Spleen (tissue), 11 donors: Measurements from ENCODE around the gene NUPR1. TPM values are rescaled to one million over a fixed set of nuclear protein-coding genes. Genes with fewer than 3 reads are reported as not detected.

Source experiments
- DNase-seq: peaks from one replicate; pipeline ENCODE4 v3.0.0-alpha.2; 2020
- H3K27ac ChIP-seq, 8 donors: fragments of 200-600 bp; sonication (generic) in 7 of 8; 1 replicate in 4 of 8; 2 replicates in 4 of 8; pipeline versions ENCODE4 v1.5.0 to v1.8.0; 2016 to 2021; ENCODE audit warnings: inconsistent platforms in 4 of 8, mild to moderate bottlenecking in 4 of 8, moderate library complexity in 1 of 8
- H3K27me3 ChIP-seq, 7 donors: fragments of 200-600 bp; sonication (generic) in 6 of 7; replicated peaks in 1 of 7; 1 replicate in 4 of 7; 2 replicates in 3 of 7; pipeline versions ENCODE4 v1.5.0 to v1.8.0; 2016 to 2021; ENCODE audit warnings: inconsistent platforms in 3 of 7, mild to moderate bottlenecking in 1 of 7
- H3K36me3 ChIP-seq, 6 donors: fragments of 200-600 bp; sonication (generic) in 5 of 6; 1 replicate in 4 of 6; 2 replicates in 2 of 6; pipeline versions ENCODE4 v1.5.0 to v1.8.0; 2016 to 2021; ENCODE audit warnings: inconsistent platforms in 2 of 6
- H3K4me1 ChIP-seq, 6 donors: fragments of 200-600 bp; sonication (generic) in 5 of 6; 1 replicate in 3 of 6; 2 replicates in 3 of 6; pipeline versions ENCODE4 v1.5.0 to v1.8.0; 2016 to 2021; ENCODE audit warnings: inconsistent platforms in 3 of 6
- H3K4me3 ChIP-seq, 8 donors: fragments of 200-600 bp; sonication (generic) in 7 of 8; 1 replicate in 4 of 8; 2 replicates in 4 of 8; pipeline versions ENCODE4 v1.5.0 to v1.8.0; 2016 to 2021; ENCODE audit warnings: inconsistent platforms in 4 of 8, mild to moderate bottlenecking in 4 of 8, moderate library complexity in 2 of 8
- H3K9me3 ChIP-seq, 8 donors: fragments of 200-600 bp; sonication (generic) in 7 of 8; 1 replicate in 4 of 8; 2 replicates in 4 of 8; pipeline versions ENCODE4 v1.5.0 to v1.8.0; 2016 to 2021; ENCODE audit warnings: inconsistent platforms in 4 of 8
- POLR2A ChIP-seq, 3 donors: fragments of 450-650 bp; IDR thresholded peaks; one replicate each; pipeline ENCODE4 v1.5.1; 2017; ENCODE audit warnings: antibody characterized with exemption in 3 of 3, mild to moderate bottlenecking in 1 of 3
- POLR2AphosphoS5 ChIP-seq, 3 donors: sonication (generic); formaldehyde crosslinking; IDR thresholded peaks; one replicate each; pipeline ENCODE4 v1.5.1; 2017; ENCODE audit warnings: antibody characterized with exemption in 3 of 3
- WGBS, 5 donors: extraction: QIAGEN DNeasy Blood & Tissue Kit in 3 of 5; methylation state at CpG; one replicate each; pipeline versions ENCODE4 v1.1.5 to v1.1.7; 2013 to 2018; 5-methylcytosine and 5-hydroxymethylcytosine counted together
- intact Hi-C: fragments of 100-400 bp; cut with DNase I; formaldehyde crosslinking; loops from one replicate; pipeline ENCODE4 v1.15.0; 2023; ENCODE audit warnings: low total_unique reads
- polyA plus RNA-seq, 3 donors: library from polyadenylated mRNA; stranded (reverse); fragments of 200-250 nt; gene quantifications; one replicate each; pipeline ENCODE4 v1.2.1, GENCODE V29; 2013
- total RNA-seq, 7 donors: library from RNA; depleted of rRNA in 3 of 7; stranded (reverse); fragments of >200 nt in 3 of 7; fragmentation: NEBNext Ultra II Directional in 4 of 7; extraction: Animal tissue kit (Norgen Biotek cat#: 25700) in 4 of 7; gene quantifications; one replicate each; pipeline versions ENCODE4 v1.1.0 to v1.2.1, GENCODE V29; 2016 to 2021
- TF ChIP-seq, protein P1 (sequence below), 11 experiments: fragments of 200-600 bp in 7 of 11; fragments of 450-650 bp in 4 of 11; sonication (generic) in 4 of 11; IDR thresholded peaks in 8 of 11; conservative IDR thresholded peaks in 3 of 11; 1 replicate in 7 of 11; 2 replicates in 4 of 11; pipeline versions ENCODE4 v1.4.0 to v1.8.0; 2016 to 2021; ENCODE audit warnings: antibody characterized with exemption in 11 of 11, inconsistent platforms in 4 of 11, mild to moderate bottlenecking in 1 of 11
- donor health status: healthy with polysubstance abuse.
- donor health status: DM: no; HTN: no; CAD: no; lungs with moderate emphysema.
- donor health status: DM: no; HTN: no; CAD: no.
- donor health status: Bipolar disorder and iron deficiency.
- donor health status: healthy.
- donor health status: DM: no; HTN: no; CAD: no.
- donor health status: DM: yes; HTN: yes; CAD: no.

The NUPR1 gene
- total and polyA plus RNA-seq, 10 donors: 2.7 to 53.7 (median 17.0) TPM

DNA sequence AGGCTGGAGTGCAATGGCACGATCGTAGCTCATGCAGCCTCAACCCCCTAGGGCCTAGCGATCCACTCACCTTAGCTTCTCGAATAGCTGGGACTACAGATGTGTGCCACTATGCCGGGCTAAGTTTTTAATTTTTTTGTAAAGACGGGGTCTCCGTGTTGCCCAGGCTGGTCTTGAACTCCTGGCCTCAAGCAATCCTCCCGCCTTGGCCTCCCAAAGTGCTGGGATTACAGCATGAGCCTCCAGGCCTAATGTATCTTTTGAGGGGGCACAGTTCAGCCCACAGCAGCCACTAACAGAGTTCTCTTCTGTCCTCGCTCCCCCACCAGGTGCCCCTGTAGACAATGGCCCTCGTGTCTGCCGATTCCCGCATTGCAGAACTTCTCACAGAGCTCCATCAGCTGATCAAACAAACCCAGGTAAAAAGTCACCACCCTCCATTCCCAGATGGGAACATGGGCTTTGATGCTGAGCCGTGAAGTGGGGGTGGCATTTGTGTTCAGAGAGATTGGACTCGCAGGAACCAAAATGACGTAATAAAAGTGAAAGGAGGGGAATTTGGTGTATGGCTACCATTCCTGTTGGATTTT, 42.0 kb upstream of the NUPR1 start:
- DNase-seq: no peak
- no peaks in the 10 kb centered on the region for H3K27me3 ChIP-seq
- no peaks in the 10 kb centered on the region for H3K9me3 ChIP-seq
- no peak for TF ChIP-seq POLR2AphosphoS5 (IDR thresholded peaks at IDR 0.05)
- no peak for TF ChIP-seq POLR2A (IDR thresholded peaks at IDR 0.05)
- TF ChIP-seq, protein P1, sequence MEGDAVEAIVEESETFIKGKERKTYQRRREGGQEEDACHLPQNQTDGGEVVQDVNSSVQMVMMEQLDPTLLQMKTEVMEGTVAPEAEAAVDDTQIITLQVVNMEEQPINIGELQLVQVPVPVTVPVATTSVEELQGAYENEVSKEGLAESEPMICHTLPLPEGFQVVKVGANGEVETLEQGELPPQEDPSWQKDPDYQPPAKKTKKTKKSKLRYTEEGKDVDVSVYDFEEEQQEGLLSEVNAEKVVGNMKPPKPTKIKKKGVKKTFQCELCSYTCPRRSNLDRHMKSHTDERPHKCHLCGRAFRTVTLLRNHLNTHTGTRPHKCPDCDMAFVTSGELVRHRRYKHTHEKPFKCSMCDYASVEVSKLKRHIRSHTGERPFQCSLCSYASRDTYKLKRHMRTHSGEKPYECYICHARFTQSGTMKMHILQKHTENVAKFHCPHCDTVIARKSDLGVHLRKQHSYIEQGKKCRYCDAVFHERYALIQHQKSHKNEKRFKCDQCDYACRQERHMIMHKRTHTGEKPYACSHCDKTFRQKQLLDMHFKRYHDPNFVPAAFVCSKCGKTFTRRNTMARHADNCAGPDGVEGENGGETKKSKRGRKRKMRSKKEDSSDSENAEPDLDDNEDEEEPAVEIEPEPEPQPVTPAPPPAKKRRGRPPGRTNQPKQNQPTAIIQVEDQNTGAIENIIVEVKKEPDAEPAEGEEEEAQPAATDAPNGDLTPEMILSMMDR (IDR thresholded peaks at IDR 0.05 in 8 of 11, conservative IDR thresholded peaks at IDR 0.05 in 3 of 11): no peak
- no peaks in the 10 kb centered on the region for H3K4me1 ChIP-seq
- no peak overlapping the region for H3K27ac ChIP-seq
- no peak overlapping the region for H3K4me3 ChIP-seq
- peaks cover 0 to 73% (median 38%) of the 10 kb centered on the region in 6 donors for H3K36me3 ChIP-seq
- intact Hi-C loops: no loop called here
- 96 to 98% (median 98%) methylated on average over 14 to 15 of the region's 15 CpGs for WGBS, 5 donors

DNA sequence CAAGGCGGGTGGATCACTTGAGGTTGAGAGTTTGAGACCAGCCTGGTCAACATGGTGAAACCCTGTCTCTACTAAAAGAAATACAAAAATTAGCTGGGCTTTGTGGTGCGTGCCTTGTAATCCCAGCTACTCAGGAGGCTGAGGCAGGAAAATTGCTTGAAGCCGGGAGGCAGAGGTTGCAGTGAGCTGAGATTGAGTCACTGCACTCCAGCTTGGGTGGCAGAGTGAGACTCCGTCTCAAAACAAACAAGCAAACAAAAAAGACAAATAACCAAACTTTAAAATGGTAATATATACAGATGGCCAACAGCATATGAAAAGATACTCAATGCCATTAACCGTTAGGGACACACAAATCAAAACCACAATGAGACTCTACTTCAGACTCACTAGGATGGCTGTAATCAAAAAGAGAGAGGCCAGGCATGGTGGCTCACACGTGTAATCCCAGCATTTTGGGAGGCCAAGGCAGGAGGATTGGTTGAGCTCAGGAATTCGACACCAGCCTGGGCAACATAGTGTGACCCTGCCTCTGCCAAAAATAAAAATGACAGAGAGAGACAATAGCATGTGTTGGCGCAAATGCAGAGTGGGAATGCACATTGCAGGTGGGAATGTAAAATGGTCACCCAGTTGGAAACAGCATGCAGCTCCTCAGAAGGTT, 36.8 kb upstream of the NUPR1 start:
- Histone ChIP-seq H3K27me3 (no peaks in the 10 kb centered on the region), H3K36me3 (peaks cover 0 to 32% (median 0%) of the 10 kb centered on the region in 6 donors), H3K4me3 (no peak overlapping the region), H3K27ac (no peak overlapping the region), H3K9me3 (no peaks in the 10 kb centered on the region), H3K4me1 (peaks cover 0 to 31% (median 19%) of the 10 kb centered on the region in 6 donors)
- TF ChIP-seq, protein P1 (IDR thresholded peaks at IDR 0.05 in 8 of 11, conservative IDR thresholded peaks at IDR 0.05 in 3 of 11): no peak
- TF ChIP-seq POLR2A (IDR thresholded peaks at IDR 0.05) (no peak), POLR2AphosphoS5 (IDR thresholded peaks at IDR 0.05) (no peak)
- 96 to 98% (median 96%) methylated on average over 8 of the region's 8 CpGs for WGBS, 5 donors
- intact Hi-C loops: no loop called here
- no peak for DNase-seq

DNA sequence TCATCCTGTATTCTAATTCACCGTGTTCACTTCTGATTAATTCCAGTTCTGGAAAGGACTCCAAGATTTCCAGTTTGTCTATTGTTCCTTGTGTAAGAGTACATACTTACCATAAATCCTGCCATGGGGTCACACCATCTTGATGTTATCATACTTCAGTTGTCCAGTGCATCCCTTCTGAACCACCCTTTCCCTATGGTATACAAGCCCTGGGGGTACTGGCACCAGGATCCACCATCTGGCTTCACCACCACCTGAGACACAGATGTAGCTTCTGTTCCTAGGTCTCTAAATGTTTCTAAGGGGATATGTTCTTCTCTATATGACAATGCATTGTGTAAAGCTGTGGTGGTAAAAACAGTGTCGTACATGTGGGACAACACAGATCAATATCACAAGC, 36.2 kb upstream of the NUPR1 start:
- H3K4me1 ChIP-seq: peaks cover 0 to 31% (median 19%) of the 10 kb centered on the region in 6 donors
- no peak overlapping the region for H3K27ac ChIP-seq
- 95 to 100% (median 97%) methylated on average over 2 of the region's 2 CpGs for WGBS, 5 donors
- no peak for DNase-seq
- intact Hi-C loops: no loop called here
- peaks cover 0 to 25% (median 0%) of the 10 kb centered on the region in 6 donors for H3K36me3 ChIP-seq
- H3K4me3 ChIP-seq: no peak overlapping the region
- no peaks in the 10 kb centered on the region for H3K9me3 ChIP-seq
- H3K27me3 ChIP-seq: no peaks in the 10 kb centered on the region
- TF ChIP-seq POLR2A (IDR thresholded peaks at IDR 0.05) (no peak), POLR2AphosphoS5 (IDR thresholded peaks at IDR 0.05) (no peak)
- TF ChIP-seq, protein P1 (IDR thresholded peaks at IDR 0.05 in 8 of 11, conservative IDR thresholded peaks at IDR 0.05 in 3 of 11): no peak
